Testis (tissue), 2 donors: ENCODE data around the gene AURKA.

Experiments
- CTCF ChIP-seq, 3 experiments: fragments of 450-650 bp in 2 of 3; fragments of 200-600 bp in 1 of 3; sonication (generic) in 1 of 3; IDR thresholded peaks; one replicate each; pipeline ENCODE4 v1.5.1; 2016 to 2019; ENCODE audit warnings: antibody characterized with exemption in 3 of 3, mild to moderate bottlenecking in 2 of 3, moderate library complexity in 1 of 3
- POLR2A ChIP-seq: fragments of 450-650 bp; IDR thresholded peaks from one replicate; pipeline ENCODE4 v1.6.1; 2017; ENCODE audit warnings: antibody characterized with exemption, mild to moderate bottlenecking, moderate library complexity

- no peak for TF ChIP-seq CTCF (IDR thresholded peaks at IDR 0.05)
- TF ChIP-seq POLR2A: no peak
Measured at GRCh38 chr20:56427797-56428196, 35.8 kb upstream of the AURKA start.
